Gastroesophageal sphincter (tissue), 4 donors: ENCODE data around the gene UNCX. TPM values are rescaled to one million over a fixed set of nuclear protein-coding genes. Genes with fewer than 3 reads are reported as not detected.

Experiments
- ATAC-seq: fragments of 150-250 bp; one replicate; pipeline ENCODE4 v1.9.1; 2016; ENCODE audit warnings: mild to moderate bottlenecking, moderate library complexity
- H3K27ac ChIP-seq, 4 donors: fragments of 200-600 bp; sonication (generic) in 3 of 4; 1 replicate in 3 of 4; 2 replicates in 1 of 4; pipeline ENCODE4 v1.5.1; 2016 to 2019
- H3K27me3 ChIP-seq: fragments of 200-600 bp; sonication (generic); one replicate; pipeline ENCODE4 v1.5.1; 2019
- H3K36me3 ChIP-seq, 2 donors: fragments of 200-600 bp; sonication (generic); one replicate each; pipeline ENCODE4 v1.5.1; 2019; ENCODE audit warnings: control low read depth in 1 of 2
- H3K4me1 ChIP-seq, 3 donors: fragments of 200-600 bp; sonication (generic); 1 replicate in 2 of 3; 2 replicates in 1 of 3; pipeline ENCODE4 v1.5.1; 2016 to 2019; ENCODE audit warnings: control low read depth in 2 of 3
- H3K4me3 ChIP-seq, 2 donors: fragments of 200-600 bp; sonication (generic); one replicate each; pipeline ENCODE4 v1.5.1; 2019; ENCODE audit warnings: mild to moderate bottlenecking in 1 of 2, moderate library complexity in 1 of 2
- H3K9me3 ChIP-seq, 3 donors: fragments of 200-600 bp; sonication (generic); one replicate each; pipeline ENCODE4 v1.5.1; 2017 to 2019; ENCODE audit warnings: control low read depth in 2 of 3
- EP300 ChIP-seq: sonication (generic); formaldehyde crosslinking; IDR thresholded peaks from one replicate; pipeline ENCODE4 v1.6.1; 2017; ENCODE audit warnings: antibody characterized with exemption, mild to moderate bottlenecking
- POLR2A ChIP-seq, 2 donors: fragments of 450-650 bp; IDR thresholded peaks; one replicate each; pipeline ENCODE4 v1.6.1; 2017; ENCODE audit warnings: antibody characterized with exemption in 2 of 2, mild to moderate bottlenecking in 2 of 2, moderate library complexity in 1 of 2
- POLR2AphosphoS5 ChIP-seq: sonication (generic); formaldehyde crosslinking; IDR thresholded peaks from one replicate; pipeline ENCODE4 v1.6.1; 2017; ENCODE audit warnings: antibody characterized with exemption
- WGBS, 2 donors: methylation state at CpG; one replicate each; pipeline ENCODE4 v1.1.5; 2018; ENCODE audit warnings: low coverage in 1 of 2; 5-methylcytosine and 5-hydroxymethylcytosine counted together
- total RNA-seq, 4 donors: library from RNA; depleted of rRNA; stranded (reverse); fragments of >200 nt; gene quantifications; one replicate each; pipeline ENCODE4 v1.1.0, GENCODE V29; 2016
- TF ChIP-seq, protein P1 (sequence below), 4 experiments: fragments of 200-600 bp in 2 of 4; fragments of 450-650 bp in 2 of 4; sonication (generic) in 1 of 4; IDR thresholded peaks; one replicate each; pipeline ENCODE4 v1.5.1; 2017 to 2019; ENCODE audit warnings: antibody characterized with exemption in 4 of 4, mild to moderate bottlenecking in 2 of 4, moderate library complexity in 2 of 4

The UNCX gene
- total RNA-seq, 4 donors from 2014 or later, result not detected

- no peaks in the 10 kb centered on the region for H3K9me3 ChIP-seq
- 53 to 58% methylated on average over 5 of the region's 24 CpGs for WGBS, 2 donors
- no peaks in the 10 kb centered on the region for H3K36me3 ChIP-seq
- no peaks in the 10 kb centered on the region for H3K4me1 ChIP-seq
- H3K27me3 ChIP-seq, result peaks cover 99% of the 10 kb centered on the region
- no peak overlapping the region for H3K27ac ChIP-seq
- H3K4me3 ChIP-seq, result no peak overlapping the region
- TF ChIP-seq, protein P1, sequence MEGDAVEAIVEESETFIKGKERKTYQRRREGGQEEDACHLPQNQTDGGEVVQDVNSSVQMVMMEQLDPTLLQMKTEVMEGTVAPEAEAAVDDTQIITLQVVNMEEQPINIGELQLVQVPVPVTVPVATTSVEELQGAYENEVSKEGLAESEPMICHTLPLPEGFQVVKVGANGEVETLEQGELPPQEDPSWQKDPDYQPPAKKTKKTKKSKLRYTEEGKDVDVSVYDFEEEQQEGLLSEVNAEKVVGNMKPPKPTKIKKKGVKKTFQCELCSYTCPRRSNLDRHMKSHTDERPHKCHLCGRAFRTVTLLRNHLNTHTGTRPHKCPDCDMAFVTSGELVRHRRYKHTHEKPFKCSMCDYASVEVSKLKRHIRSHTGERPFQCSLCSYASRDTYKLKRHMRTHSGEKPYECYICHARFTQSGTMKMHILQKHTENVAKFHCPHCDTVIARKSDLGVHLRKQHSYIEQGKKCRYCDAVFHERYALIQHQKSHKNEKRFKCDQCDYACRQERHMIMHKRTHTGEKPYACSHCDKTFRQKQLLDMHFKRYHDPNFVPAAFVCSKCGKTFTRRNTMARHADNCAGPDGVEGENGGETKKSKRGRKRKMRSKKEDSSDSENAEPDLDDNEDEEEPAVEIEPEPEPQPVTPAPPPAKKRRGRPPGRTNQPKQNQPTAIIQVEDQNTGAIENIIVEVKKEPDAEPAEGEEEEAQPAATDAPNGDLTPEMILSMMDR (IDR thresholded peaks at IDR 0.05), result no peak
- no peak for TF ChIP-seq POLR2A (IDR thresholded peaks at IDR 0.05)
- ATAC-seq, result no peak
Measured at GRCh38 chr7:1218541-1219165, 14.0 kb upstream of the UNCX start.

DNA sequence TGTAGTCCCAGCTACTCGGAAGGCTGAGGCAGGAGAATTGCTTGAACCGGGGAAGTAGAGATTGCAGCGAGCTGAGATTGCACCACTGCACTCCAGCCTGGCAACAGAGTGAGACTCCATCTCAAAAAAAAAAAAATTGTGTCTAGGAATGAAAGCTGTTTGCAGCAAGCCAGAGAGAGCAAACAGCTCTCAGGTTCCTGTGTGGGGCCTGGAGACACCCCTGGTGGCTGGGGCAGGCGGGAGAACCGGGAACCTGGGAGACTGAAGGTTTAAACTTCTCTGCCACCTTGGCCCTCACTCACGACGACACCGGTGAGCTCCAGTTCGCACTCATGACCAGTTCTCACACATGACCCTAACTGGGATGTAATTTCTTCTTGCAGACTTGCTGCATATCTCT is 13.2 kb upstream of the UNCX start:
- no peaks in the 10 kb centered on the region for H3K36me3 ChIP-seq
- no peak overlapping the region for H3K4me3 ChIP-seq
- peaks cover 0 to 8% (median 4%) of the 10 kb centered on the region in 3 donors for H3K4me1 ChIP-seq
- ATAC-seq, result no peak
- H3K27me3 ChIP-seq, result peaks cover 99% of the 10 kb centered on the region
- no peaks in the 10 kb centered on the region for H3K9me3 ChIP-seq
- WGBS, 2 donors, result 51% methylated on average over 7 of the region's 9 CpGs; no CpG with 5 or more reads in 1 of the 2 donors
- no peak for TF ChIP-seq EP300
- no peak for TF ChIP-seq POLR2A (IDR thresholded peaks at IDR 0.05)
- no peak for TF ChIP-seq POLR2AphosphoS5
- TF ChIP-seq, protein P1 (IDR thresholded peaks at IDR 0.05), result no peak
- no peak overlapping the region for H3K27ac ChIP-seq

DNA sequence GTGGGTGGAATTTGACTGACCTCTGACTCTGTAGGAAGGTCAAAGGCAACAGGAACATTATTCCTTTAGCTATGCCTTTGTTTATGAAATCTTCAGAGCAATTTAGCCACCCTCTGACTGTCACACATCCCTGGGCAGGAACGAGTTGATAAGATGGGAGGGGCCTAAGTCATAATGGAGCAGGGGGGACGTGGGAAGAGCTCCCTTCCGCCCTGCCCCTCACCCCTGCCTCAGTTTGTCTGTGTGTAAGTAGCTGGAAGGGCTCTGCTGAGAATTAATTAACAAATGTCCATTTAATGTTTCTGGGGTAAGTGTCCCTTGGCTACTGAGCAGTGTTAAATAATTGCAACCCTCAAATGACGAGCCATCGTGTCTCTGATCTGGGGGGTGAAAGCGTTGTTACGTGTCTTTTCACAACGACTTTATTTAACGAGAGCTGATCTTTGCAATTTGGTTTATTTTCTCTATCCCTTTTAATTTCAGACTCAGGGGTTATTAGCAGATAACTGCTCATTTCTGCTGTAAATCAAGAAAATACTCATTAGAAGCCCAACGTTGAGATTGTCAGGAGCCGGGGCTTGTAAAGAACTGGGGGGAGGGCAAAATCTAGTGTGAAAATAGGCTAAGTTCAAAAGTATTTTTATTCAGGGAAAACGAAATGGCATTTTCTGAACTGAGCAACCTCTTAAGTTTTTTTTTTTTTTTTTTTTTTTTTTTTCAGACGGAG is 12.5 kb upstream of the UNCX start:
- ATAC-seq, result no peak
- TF ChIP-seq POLR2AphosphoS5, result no peak
- TF ChIP-seq EP300, result no peak
- TF ChIP-seq POLR2A (IDR thresholded peaks at IDR 0.05), result no peak
- TF ChIP-seq, protein P1 (IDR thresholded peaks at IDR 0.05), result no peak
- no peak overlapping the region for H3K27ac ChIP-seq

DNA sequence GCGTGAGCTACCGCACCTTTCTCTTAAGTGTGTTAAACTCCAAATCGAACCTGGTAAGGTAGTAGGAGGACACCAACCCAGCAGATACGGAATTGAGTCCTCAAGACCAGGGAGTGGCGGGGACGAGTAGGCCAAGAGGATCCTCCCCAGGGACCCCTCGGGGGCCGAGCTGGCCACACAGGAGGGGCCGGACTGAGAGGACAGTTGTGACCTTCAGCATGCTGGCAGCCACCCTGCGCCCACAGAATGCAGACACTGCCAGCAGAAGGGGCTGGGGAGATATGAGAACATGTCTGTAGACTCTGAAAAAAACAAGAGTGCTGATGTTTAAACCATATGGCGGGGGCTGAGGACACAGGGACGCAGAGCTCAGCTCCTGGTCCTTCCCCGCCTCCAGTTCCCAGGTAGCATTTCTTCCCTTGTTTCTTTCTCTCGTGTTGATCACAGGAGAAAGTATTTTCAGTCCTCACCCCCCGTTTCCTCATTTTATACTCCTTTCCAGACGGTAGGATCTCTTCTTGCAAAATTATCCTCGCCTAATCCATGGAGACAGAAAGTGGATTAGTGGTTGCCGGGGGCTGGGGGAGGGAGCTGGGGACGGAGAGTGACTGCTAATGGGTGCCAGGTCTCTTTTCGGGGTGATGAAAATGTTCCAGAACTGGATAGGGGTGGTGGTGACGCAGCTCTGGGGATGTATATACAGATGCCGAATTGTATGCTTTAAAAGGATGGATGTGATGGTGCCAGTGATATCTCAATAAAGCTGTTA is 11.5 kb upstream of the UNCX start:
- no peak for ATAC-seq
- H3K27me3 ChIP-seq, result peaks cover 99% of the 10 kb centered on the region
- H3K9me3 ChIP-seq, result no peaks in the 10 kb centered on the region
- H3K4me3 ChIP-seq, result no peak overlapping the region
- H3K36me3 ChIP-seq, result no peaks in the 10 kb centered on the region
- H3K4me1 ChIP-seq, result peaks cover 0 to 21% (median 6%) of the 10 kb centered on the region in 3 donors
- H3K27ac ChIP-seq, result no peak overlapping the region
- 50 to 67% methylated on average over 5 to 9 of the region's 22 CpGs for WGBS, 2 donors
- TF ChIP-seq POLR2AphosphoS5 (no peak), POLR2A (IDR thresholded peaks at IDR 0.05) (no peak), EP300 (no peak)
- TF ChIP-seq, protein P1 (IDR thresholded peaks at IDR 0.05), result no peak

More for the DNA sequence above, 12.5 kb upstream of the UNCX start:
- no peaks in the 10 kb centered on the region for H3K9me3 ChIP-seq
- peaks cover 99% of the 10 kb centered on the region for H3K27me3 ChIP-seq
- WGBS, 2 donors, result 51 to 62% methylated on average over 12 to 13 of the region's 13 CpGs
- peaks cover 0 to 14% (median 6%) of the 10 kb centered on the region in 3 donors for H3K4me1 ChIP-seq
- no peaks in the 10 kb centered on the region for H3K36me3 ChIP-seq
- no peak overlapping the region for H3K4me3 ChIP-seq
